ENCODE measurements around the gene TAF9B. TPM values are rescaled to one million over a fixed set of nuclear protein-coding genes. Genes with fewer than 3 reads are reported as not detected.

Gene TAF9B
- total RNA-seq, 4 donors from 2014 or later, result 2.6 to 13.2 (median 6.6) TPM

- intact Hi-C loops (cut with DNase I; ENCODE audit: low total_unique reads), result no loop called here
- 49% methylated on average over 67 of the region's 72 CpGs; no CpG with 5 or more reads in 1 of the 2 donors for WGBS, 2 donors (ENCODE audit: low coverage in 1 of 2)
- H3K27me3 ChIP-seq, result no peaks in the 10 kb centered on the region
These were observed 35.6 kb downstream of the TAF9B start, which contains the start of gene PGK1 for GRCh38 chrX:78103623-78104446. TSS of gene PGK1 (plus strand) at chrX:78104248. CDS start at chrX:78104341, 93 bp downstream.

GRCh38 chrX:78103001-78103622 lies 36.3 kb downstream of the TAF9B start:
- no peak for TF ChIP-seq CTCF (IDR thresholded peaks at IDR 0.05)
- no peak for TF ChIP-seq POLR2AphosphoS5 (IDR thresholded peaks at IDR 0.05)
- TF ChIP-seq EP300 (IDR thresholded peaks at IDR 0.05; ENCODE audit: low read depth), result no peak
- no peak for TF ChIP-seq POLR2A (IDR thresholded peaks at IDR 0.05)
- Histone ChIP-seq H3K36me3 (no peaks in the 10 kb centered on the region), H3K4me3 (peak overlapping the region in 3 of 4 donors; percentile 26 to 85 (median 41)), H3K4me1 (peaks cover 0 to 32% (median 9%) of the 10 kb centered on the region in 4 donors), H3K27me3 (no peaks in the 10 kb centered on the region), H3K27ac (peak overlapping the region; percentile 92 to 99 (median 96)), H3K9me3 (no peaks in the 10 kb centered on the region)
- DNase-seq, result no peak
- WGBS, 2 donors (ENCODE audit: low coverage in 1 of 2), result 83% methylated on average over 23 of the region's 23 CpGs; no CpG with 5 or more reads in 1 of the 2 donors
- intact Hi-C loops (cut with DNase I; ENCODE audit: low total_unique reads), result no loop called here
- in situ Hi-C loops (cut with MboI; ENCODE audit: low pct_ligation_motif_present in 1 of 4, low pct_unique_long_range_greater_than_20kb in 1 of 4, low sequenced_read_pairs in 3 of 4), result loop anchor here in 1 of 4 donors (25.0 kb wide), 1 partner anchor 191 kb away; the partner anchor contains the start of gene ATP7A

More at GRCh38 chrX:78103623-78104446, 35.6 kb downstream of the TAF9B start, which contains the start of gene PGK1:
- Histone ChIP-seq H3K36me3 (no peaks in the 10 kb centered on the region), H3K4me3 (peak within 1 kb of the TSS; percentile 60 to 91 (median 81)), H3K27ac (peak within 1 kb of the TSS; percentile 92 to 99 (median 98)), H3K9me3 (no peaks in the 10 kb centered on the region), H3K4me1 (peaks cover 0 to 37% (median 9%) of the 10 kb centered on the region in 4 donors)
- TF ChIP-seq POLR2AphosphoS5 (IDR thresholded peaks at IDR 0.05), result peak; percentile 96 to 99 (median 98)
- peak; percentile 98 for TF ChIP-seq POLR2A (IDR thresholded peaks at IDR 0.05)
- TF ChIP-seq CTCF (IDR thresholded peaks at IDR 0.05), result no peak
- peak; percentile 85 for TF ChIP-seq EP300 (IDR thresholded peaks at IDR 0.05; ENCODE audit: low read depth)
- peak; percentile 96 for DNase-seq
- in situ Hi-C loops (cut with MboI; ENCODE audit: low pct_ligation_motif_present in 1 of 4, low pct_unique_long_range_greater_than_20kb in 1 of 4, low sequenced_read_pairs in 3 of 4), result loop anchor here in 1 of 4 donors (25.0 kb wide), 1 partner anchor 192 kb away; the partner anchor contains the start of gene ATP7A

GRCh38 chrX:78102091-78102490 lies 37.4 kb downstream of the TAF9B start:
- WGBS, 2 donors (ENCODE audit: low coverage in 1 of 2), result 69% methylated on average over 1 of the region's 1 CpG; no CpG with 5 or more reads in 1 of the 2 donors
- no peaks in the 10 kb centered on the region for H3K27me3 ChIP-seq
- no peak overlapping the region for H3K27ac ChIP-seq
- peaks cover 0 to 21% (median 9%) of the 10 kb centered on the region in 4 donors for H3K4me1 ChIP-seq
- intact Hi-C loops (cut with DNase I; ENCODE audit: low total_unique reads), result no loop called here
- in situ Hi-C loops (cut with MboI; ENCODE audit: low pct_ligation_motif_present in 1 of 4, low pct_unique_long_range_greater_than_20kb in 1 of 4, low sequenced_read_pairs in 3 of 4), result loop anchor here in 1 of 4 donors (25.0 kb wide), 1 partner anchor 190 kb away; the partner anchor contains the start of gene ATP7A
- no peaks in the 10 kb centered on the region for H3K36me3 ChIP-seq
- no peak overlapping the region for H3K4me3 ChIP-seq
- H3K9me3 ChIP-seq, result no peaks in the 10 kb centered on the region
- TF ChIP-seq EP300 (IDR thresholded peaks at IDR 0.05; ENCODE audit: low read depth) (no peak), CTCF (IDR thresholded peaks at IDR 0.05) (no peak), POLR2AphosphoS5 (IDR thresholded peaks at IDR 0.05) (no peak), POLR2A (IDR thresholded peaks at IDR 0.05) (no peak)
- DNase-seq, result no peak

GRCh38 chrX:78098108-78098507 lies 41.3 kb downstream of the TAF9B start:
- DNase-seq, result no peak
- intact Hi-C loops (cut with DNase I; ENCODE audit: low total_unique reads), result no loop called here
- TF ChIP-seq CTCF (IDR thresholded peaks at IDR 0.05) (no peak), POLR2A (IDR thresholded peaks at IDR 0.05) (no peak), POLR2AphosphoS5 (IDR thresholded peaks at IDR 0.05) (no peak), EP300 (IDR thresholded peaks at IDR 0.05; ENCODE audit: low read depth) (no peak)
- Histone ChIP-seq H3K27me3 (no peaks in the 10 kb centered on the region), H3K27ac (no peak overlapping the region), H3K4me1 (no peaks in the 10 kb centered on the region), H3K9me3 (no peaks in the 10 kb centered on the region), H3K4me3 (no peak overlapping the region), H3K36me3 (no peaks in the 10 kb centered on the region)
- in situ Hi-C loops (cut with MboI; ENCODE audit: low pct_ligation_motif_present in 1 of 4, low pct_unique_long_range_greater_than_20kb in 1 of 4, low sequenced_read_pairs in 3 of 4), result no loop called here

All from transverse colon (tissue), 4 donors.